ENCODE data around the gene MBNL2.

The MBNL2 gene

GRCh38 chr13:97298816-97299215 lies 76.7 kb downstream of the MBNL2 start:
- peak; percentile 42 for FAIRE-seq
- TF ChIP-seq POLR2AphosphoS5 (IDR thresholded peaks at IDR 0.05; ENCODE audit: low read depth, low read length): no peak
- no peak for TF ChIP-seq TAF1 (IDR thresholded peaks at IDR 0.05; ENCODE audit: borderline replicate concordance, low read depth, low read length)
- TF ChIP-seq POLR2A (IDR thresholded peaks at IDR 0.05; ENCODE audit: low read depth, low read length): no peak
- no peak for DNase-seq (ENCODE audit: insufficient read length)

- DNase-seq (ENCODE audit: insufficient read length): no peak
- no peak for TF ChIP-seq POLR2AphosphoS5 (IDR thresholded peaks at IDR 0.05; ENCODE audit: low read depth, low read length)
- no peak for TF ChIP-seq POLR2A (IDR thresholded peaks at IDR 0.05; ENCODE audit: low read depth, low read length)
- no peak for TF ChIP-seq TAF1 (IDR thresholded peaks at IDR 0.05; ENCODE audit: borderline replicate concordance, low read depth, low read length)
- no peak for FAIRE-seq
Observed at GRCh38 chr13:97300871-97301270, 78.7 kb downstream of the MBNL2 start.

- TF ChIP-seq TAF1 (IDR thresholded peaks at IDR 0.05; ENCODE audit: borderline replicate concordance, low read depth, low read length) (no peak), POLR2AphosphoS5 (IDR thresholded peaks at IDR 0.05; ENCODE audit: low read depth, low read length) (no peak), POLR2A (IDR thresholded peaks at IDR 0.05; ENCODE audit: low read depth, low read length) (no peak)
- FAIRE-seq (no peak), DNase-seq (ENCODE audit: insufficient read length) (no peak)
Observed at GRCh38 chr13:97301382-97302095, 79.4 kb downstream of the MBNL2 start.

GRCh38 chr13:97302611-97303010 lies 80.5 kb downstream of the MBNL2 start:
- DNase-seq (ENCODE audit: insufficient read length) (no peak), FAIRE-seq (no peak)
- TF ChIP-seq POLR2A (IDR thresholded peaks at IDR 0.05; ENCODE audit: low read depth, low read length): no peak
- no peak for TF ChIP-seq POLR2AphosphoS5 (IDR thresholded peaks at IDR 0.05; ENCODE audit: low read depth, low read length)
- TF ChIP-seq TAF1 (IDR thresholded peaks at IDR 0.05; ENCODE audit: borderline replicate concordance, low read depth, low read length): no peak

GRCh38 chr13:97306106-97306505 lies 84.0 kb downstream of the MBNL2 start:
- no peak for FAIRE-seq
- TF ChIP-seq POLR2AphosphoS5 (IDR thresholded peaks at IDR 0.05; ENCODE audit: low read depth, low read length) (no peak), POLR2A (IDR thresholded peaks at IDR 0.05; ENCODE audit: low read depth, low read length) (no peak), TAF1 (IDR thresholded peaks at IDR 0.05; ENCODE audit: borderline replicate concordance, low read depth, low read length) (no peak)
- no peak for DNase-seq (ENCODE audit: insufficient read length)

- DNase-seq (ENCODE audit: insufficient read length) (no peak), FAIRE-seq (no peak)
- TF ChIP-seq POLR2AphosphoS5 (IDR thresholded peaks at IDR 0.05; ENCODE audit: low read depth, low read length) (no peak), POLR2A (IDR thresholded peaks at IDR 0.05; ENCODE audit: low read depth, low read length) (no peak), TAF1 (IDR thresholded peaks at IDR 0.05; ENCODE audit: borderline replicate concordance, low read depth, low read length) (no peak)
Observed at GRCh38 chr13:97306645-97307044, 84.5 kb downstream of the MBNL2 start.

- FAIRE-seq: no peak
- DNase-seq (ENCODE audit: insufficient read length): no peak
- TF ChIP-seq TAF1 (IDR thresholded peaks at IDR 0.05; ENCODE audit: borderline replicate concordance, low read depth, low read length) (no peak), POLR2A (IDR thresholded peaks at IDR 0.05; ENCODE audit: low read depth, low read length) (no peak), POLR2AphosphoS5 (IDR thresholded peaks at IDR 0.05; ENCODE audit: low read depth, low read length) (no peak)
Observed at GRCh38 chr13:97307118-97307881, 85.2 kb downstream of the MBNL2 start.

- FAIRE-seq (no peak), DNase-seq (ENCODE audit: insufficient read length) (no peak)
- TF ChIP-seq POLR2AphosphoS5 (IDR thresholded peaks at IDR 0.05; ENCODE audit: low read depth, low read length): no peak
Observed at GRCh38 chr13:97307882-97308624, 85.9 kb downstream of the MBNL2 start.

- no peak for TF ChIP-seq TAF1 (IDR thresholded peaks at IDR 0.05; ENCODE audit: borderline replicate concordance, low read depth, low read length)
- TF ChIP-seq POLR2AphosphoS5 (IDR thresholded peaks at IDR 0.05; ENCODE audit: low read depth, low read length): no peak
- TF ChIP-seq POLR2A (IDR thresholded peaks at IDR 0.05; ENCODE audit: low read depth, low read length): no peak
- FAIRE-seq (no peak), DNase-seq (ENCODE audit: insufficient read length) (no peak)
Observed at GRCh38 chr13:97308735-97309429, 86.7 kb downstream of the MBNL2 start.

- TF ChIP-seq POLR2A (IDR thresholded peaks at IDR 0.05; ENCODE audit: low read depth, low read length) (no peak), TAF1 (IDR thresholded peaks at IDR 0.05; ENCODE audit: borderline replicate concordance, low read depth, low read length) (no peak), POLR2AphosphoS5 (IDR thresholded peaks at IDR 0.05; ENCODE audit: low read depth, low read length) (no peak)
Observed at GRCh38 chr13:97310809-97311436, 88.8 kb downstream of the MBNL2 start.

GRCh38 chr13:97311956-97312355 lies 89.8 kb downstream of the MBNL2 start:
- FAIRE-seq (no peak), DNase-seq (ENCODE audit: insufficient read length) (no peak)
- TF ChIP-seq POLR2A (IDR thresholded peaks at IDR 0.05; ENCODE audit: low read depth, low read length) (no peak), POLR2AphosphoS5 (IDR thresholded peaks at IDR 0.05; ENCODE audit: low read depth, low read length) (no peak)

More at GRCh38 chr13:97310809-97311436, 88.8 kb downstream of the MBNL2 start:
- FAIRE-seq: no peak
- DNase-seq (ENCODE audit: insufficient read length): no peak
